Fibroblast of mammary gland (primary cell): Measurements from ENCODE around the gene ACHE.

Source experiments
- DNase-seq: peaks from one replicate; pipeline ENCODE4 v3.0.0-alpha.2; 2010; ENCODE audit warnings: low read depth
- H3K4me3 ChIP-seq: 2 replicates; pipeline ENCODE4 v1.5.1; 2011; ENCODE audit warnings: low read depth, mild to moderate bottlenecking, low read length, moderate library complexity; ENCODE audit not compliant: control insufficient read depth
- TF ChIP-seq, protein P1 (sequence below): conservative IDR thresholded peaks from 2 replicates; pipeline ENCODE4 v1.5.1; 2011; ENCODE audit warnings: low read depth, low read length, inconsistent platforms; ENCODE audit not compliant: control insufficient read depth, insufficient read depth

The ACHE gene

DNA sequence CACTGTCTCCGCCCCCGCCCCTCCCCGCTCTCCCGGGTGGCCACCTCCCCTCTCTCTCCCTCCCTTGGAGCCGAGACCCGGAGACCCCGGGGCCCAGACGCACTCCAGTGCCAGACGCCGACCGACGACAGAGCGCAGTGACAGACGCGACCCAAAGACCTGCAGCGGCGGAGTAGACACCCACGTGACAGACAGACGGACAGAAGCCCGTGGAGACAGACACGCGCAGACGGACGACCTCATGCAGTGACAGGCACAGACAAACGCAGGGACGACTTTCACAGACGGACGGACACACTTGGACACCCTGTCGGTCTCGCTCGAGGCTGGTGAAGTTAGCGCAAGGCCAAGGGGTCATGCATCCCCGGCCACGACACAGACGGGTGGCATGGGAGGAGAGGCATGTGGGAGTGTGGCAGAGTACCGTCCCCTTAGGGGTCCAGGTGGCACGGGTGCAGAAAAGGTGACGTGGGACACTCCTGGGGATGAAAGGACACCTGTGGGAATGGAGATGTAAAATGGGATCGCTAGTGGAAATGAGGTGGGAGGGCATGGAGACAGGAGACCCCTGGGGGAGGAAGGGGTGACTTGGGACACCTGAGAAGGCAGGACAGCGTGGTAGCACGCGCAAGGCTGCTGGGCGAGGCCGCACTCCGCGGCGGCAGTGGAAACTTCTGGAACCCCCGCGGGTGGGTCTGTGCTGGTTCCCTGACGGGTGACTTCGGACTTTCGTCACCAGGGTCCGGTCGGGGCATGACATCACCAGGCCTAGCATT lies 456 bp upstream of the ACHE start:
- TF ChIP-seq, protein P1, sequence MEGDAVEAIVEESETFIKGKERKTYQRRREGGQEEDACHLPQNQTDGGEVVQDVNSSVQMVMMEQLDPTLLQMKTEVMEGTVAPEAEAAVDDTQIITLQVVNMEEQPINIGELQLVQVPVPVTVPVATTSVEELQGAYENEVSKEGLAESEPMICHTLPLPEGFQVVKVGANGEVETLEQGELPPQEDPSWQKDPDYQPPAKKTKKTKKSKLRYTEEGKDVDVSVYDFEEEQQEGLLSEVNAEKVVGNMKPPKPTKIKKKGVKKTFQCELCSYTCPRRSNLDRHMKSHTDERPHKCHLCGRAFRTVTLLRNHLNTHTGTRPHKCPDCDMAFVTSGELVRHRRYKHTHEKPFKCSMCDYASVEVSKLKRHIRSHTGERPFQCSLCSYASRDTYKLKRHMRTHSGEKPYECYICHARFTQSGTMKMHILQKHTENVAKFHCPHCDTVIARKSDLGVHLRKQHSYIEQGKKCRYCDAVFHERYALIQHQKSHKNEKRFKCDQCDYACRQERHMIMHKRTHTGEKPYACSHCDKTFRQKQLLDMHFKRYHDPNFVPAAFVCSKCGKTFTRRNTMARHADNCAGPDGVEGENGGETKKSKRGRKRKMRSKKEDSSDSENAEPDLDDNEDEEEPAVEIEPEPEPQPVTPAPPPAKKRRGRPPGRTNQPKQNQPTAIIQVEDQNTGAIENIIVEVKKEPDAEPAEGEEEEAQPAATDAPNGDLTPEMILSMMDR, result no peak
- H3K4me3 ChIP-seq, result no peak overlapping the region
- no peak for DNase-seq

DNA sequence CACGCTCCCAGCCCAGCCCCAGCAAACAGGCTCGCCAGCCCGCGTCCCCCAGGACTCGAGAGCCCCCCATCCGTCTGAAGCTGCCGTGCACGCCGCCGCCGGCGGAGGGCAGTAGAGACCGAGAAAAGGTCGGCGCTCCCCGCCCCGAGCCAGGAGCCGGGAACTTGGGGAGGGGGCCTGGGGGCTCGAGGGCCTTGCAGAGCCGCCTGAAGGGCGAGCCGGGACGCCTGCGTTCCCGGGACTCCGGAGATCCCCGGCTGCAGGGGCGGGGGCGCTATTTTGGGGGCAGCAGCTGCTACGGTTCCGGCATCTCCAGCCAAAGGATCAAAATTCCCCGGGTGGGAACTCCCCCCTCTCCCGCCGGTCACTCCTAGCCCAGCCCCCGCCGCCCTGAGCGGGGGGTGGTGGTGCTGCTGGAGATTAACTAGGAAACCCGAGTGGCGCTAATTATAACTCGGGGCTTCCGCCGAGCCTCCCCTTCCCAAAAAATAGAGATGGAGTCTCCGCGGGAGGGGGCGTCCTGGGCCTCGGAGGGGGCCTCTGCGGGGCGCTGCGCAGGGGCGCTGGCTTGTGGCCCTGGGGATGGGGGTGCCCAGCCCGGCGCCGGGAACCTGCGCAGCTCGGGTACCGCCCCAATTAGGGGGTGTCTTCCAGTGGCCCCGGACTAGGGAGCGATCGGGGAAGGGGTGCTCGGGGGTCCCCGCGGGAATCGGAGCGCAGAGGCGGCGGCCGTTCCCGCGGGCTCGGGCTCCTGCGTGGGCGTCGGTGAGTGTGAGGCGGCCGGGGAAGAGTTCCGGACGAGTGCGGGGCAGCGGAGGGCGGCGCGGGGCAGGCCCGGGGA lies 608 bp downstream of the ACHE start:
- no peak for DNase-seq
- TF ChIP-seq, protein P1, result peak; percentile 48
- H3K4me3 ChIP-seq, result peak overlapping the region; percentile 23

DNA sequence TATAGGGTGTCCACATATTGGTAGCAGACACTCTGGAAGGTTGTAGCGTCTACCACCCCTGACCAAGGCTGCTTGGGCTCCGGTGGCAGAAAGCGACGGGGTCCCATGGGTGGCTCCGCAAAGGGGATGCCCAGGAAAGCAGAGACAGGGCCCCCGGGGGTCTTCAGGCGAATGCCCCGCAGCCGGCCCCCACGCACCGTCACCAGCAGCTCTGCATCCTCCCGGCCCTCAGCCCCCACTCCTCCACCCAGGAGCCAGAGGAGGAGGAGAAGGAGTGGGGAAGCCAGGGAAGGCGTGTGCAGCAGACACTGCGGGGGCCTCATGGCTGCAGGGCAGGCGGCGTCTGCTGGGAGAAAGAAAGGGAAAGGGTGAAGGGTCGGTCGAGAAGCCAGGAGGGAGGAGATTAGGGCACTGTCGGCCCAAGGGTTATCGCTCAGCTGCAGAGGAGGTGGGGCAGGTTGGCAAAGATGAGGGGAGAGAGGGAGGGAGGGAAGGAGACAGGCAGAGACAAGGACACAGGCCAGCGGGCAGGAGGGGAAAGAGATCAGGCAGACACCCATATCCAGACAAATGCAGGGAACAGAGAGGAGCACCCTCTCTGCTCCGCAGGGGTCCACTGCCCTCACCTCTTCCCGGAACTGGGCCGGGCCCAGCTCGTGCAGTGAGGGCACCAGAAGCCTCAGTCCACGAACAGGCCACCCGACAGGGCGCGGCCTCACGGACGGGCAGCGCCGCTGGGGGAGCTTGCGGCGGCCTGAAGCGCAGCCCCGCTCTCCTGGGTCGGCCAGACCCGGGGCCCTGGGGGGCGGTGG lies 1.6 kb downstream of the ACHE start:
- H3K4me3 ChIP-seq, result no peak overlapping the region
- TF ChIP-seq, protein P1, result no peak
- no peak for DNase-seq

DNA sequence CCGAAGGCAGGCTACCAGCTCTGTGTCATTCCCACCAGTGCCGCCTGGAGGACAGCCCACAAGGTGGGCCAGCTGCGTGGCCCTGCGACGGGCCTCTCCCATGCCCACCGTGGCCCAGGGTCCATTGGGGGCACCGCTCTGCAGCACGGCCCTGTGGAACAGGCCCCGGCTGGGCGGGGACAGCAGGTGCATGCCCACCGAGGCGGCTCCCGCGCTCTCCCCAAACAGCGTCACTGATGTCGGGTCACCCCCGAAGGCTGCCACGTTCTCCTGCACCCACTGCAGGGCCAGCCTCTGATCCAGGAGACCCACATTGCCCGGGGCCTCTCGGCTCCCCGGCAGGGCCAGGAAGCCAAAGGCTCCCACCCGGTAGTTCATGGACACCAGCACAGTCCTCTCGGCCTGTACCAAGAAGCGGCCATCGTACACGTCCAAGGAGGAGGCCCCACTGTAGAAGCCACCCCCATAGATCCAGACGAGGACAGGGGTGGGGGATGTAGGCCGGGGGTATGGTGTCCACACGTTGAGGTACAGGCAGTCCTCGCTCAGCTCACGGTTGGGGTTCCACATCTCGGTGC lies 2.3 kb downstream of the ACHE start:
- H3K4me3 ChIP-seq, result no peak overlapping the region
- TF ChIP-seq, protein P1, result no peak
- DNase-seq, result no peak

DNA sequence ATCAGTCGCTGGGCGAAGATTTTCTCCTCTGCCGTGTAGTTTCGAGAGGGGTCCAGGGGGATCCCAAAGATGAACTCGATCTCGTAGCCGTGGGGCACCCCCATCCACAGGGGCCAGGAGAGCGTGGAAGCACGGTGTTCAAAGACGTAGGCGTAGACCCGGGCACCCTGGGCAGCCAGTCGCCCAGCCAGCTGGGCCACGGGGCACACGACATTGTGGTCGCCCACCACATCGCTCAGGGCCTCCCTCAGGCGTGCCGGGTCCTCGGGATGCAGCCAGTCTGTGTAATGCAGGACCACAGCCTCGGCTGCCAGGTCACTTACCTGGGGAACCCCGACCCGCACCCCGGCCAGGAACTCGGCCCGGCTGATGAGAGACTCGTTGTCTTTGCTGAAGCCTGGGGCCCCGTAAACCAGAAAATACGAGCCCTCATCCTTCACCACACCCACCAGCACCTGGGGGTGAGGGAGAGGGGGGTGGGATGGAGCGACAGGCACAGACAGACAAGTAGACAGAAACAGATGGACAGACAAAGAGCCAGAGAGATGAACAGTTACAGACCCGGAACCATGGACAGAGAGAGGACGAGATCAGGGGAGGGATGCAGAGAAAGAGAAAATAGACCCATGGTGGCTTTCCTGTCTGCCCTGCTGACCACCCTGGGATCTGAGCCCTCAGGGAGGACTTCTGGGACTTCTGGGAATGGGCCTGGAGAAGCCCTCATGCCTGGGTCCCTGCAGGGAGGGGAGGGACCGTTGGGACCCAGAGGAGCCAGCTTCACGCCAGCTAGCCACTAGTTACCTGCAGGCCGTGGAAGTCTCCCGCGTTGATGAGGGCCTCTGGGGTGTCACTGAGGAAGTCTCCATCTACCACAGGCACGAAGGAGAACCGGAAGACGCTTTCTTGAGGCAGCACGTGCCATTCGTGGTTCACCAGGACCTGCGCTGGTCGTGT lies 3.0 kb downstream of the ACHE start:
- TF ChIP-seq, protein P1, result no peak
- DNase-seq, result no peak
- H3K4me3 ChIP-seq, result no peak overlapping the region
